MM.1S (cell line): Measurements from ENCODE around the gene GUCY1B1.

Source experiments
- EZH2 ChIP-seq: fragments of 300-600 bp; sonication (generic); optimal IDR thresholded peaks from 2 replicates; pipeline ENCODE3; 2017; ENCODE audit warnings: low read depth, mild to moderate bottlenecking, antibody characterized with exemption, low read length, mixed read lengths
- EZH2phosphoT487 ChIP-seq: fragments of 300-600 bp; sonication (generic); IDR thresholded peaks from 2 replicates; pipeline ENCODE4 v1.6.1; 2018; ENCODE audit warnings: antibody characterized with exemption, low read length
- TF ChIP-seq, protein P1 (sequence below): fragments of 300-600 bp; sonication (generic); IDR thresholded peaks from 2 replicates; pipeline ENCODE4 v1.5.1; 2016; ENCODE audit warnings: antibody characterized with exemption, low read length, mixed read lengths

- TF ChIP-seq EZH2 (no peak), EZH2phosphoT487 (no peak)
- TF ChIP-seq, protein P1, sequence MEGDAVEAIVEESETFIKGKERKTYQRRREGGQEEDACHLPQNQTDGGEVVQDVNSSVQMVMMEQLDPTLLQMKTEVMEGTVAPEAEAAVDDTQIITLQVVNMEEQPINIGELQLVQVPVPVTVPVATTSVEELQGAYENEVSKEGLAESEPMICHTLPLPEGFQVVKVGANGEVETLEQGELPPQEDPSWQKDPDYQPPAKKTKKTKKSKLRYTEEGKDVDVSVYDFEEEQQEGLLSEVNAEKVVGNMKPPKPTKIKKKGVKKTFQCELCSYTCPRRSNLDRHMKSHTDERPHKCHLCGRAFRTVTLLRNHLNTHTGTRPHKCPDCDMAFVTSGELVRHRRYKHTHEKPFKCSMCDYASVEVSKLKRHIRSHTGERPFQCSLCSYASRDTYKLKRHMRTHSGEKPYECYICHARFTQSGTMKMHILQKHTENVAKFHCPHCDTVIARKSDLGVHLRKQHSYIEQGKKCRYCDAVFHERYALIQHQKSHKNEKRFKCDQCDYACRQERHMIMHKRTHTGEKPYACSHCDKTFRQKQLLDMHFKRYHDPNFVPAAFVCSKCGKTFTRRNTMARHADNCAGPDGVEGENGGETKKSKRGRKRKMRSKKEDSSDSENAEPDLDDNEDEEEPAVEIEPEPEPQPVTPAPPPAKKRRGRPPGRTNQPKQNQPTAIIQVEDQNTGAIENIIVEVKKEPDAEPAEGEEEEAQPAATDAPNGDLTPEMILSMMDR = no peak
Observed at GRCh38 chr4:155789982-155790381, 31.2 kb downstream of the GUCY1B1 start.
